AG09309 (cell line): ENCODE data around the gene TRIM32.

Source experiments
- DNase-seq: peaks from one replicate; pipeline ENCODE4 v3.0.0-alpha.2; 2010; ENCODE audit warnings: low read depth
- H3K4me3 ChIP-seq: 2 replicates; pipeline ENCODE4 v1.5.1; 2011; ENCODE audit warnings: mild to moderate bottlenecking, low read depth, low read length, moderate library complexity; ENCODE audit not compliant: control insufficient read depth
- CTCF ChIP-seq: IDR thresholded peaks from 2 replicates; pipeline ENCODE4 v1.5.1; 2011; ENCODE audit warnings: mild to moderate bottlenecking, low read depth, low read length, inconsistent platforms; ENCODE audit not compliant: insufficient read depth, control insufficient read depth; ENCODE audit errors: missing control alignments

TRIM32 gene

GRCh38 chr9:116703634-116704033 is 16.5 kb downstream of the TRIM32 start:
- DNase-seq: no peak
- no peak overlapping the region for H3K4me3 ChIP-seq
- TF ChIP-seq CTCF: no peak

DNA sequence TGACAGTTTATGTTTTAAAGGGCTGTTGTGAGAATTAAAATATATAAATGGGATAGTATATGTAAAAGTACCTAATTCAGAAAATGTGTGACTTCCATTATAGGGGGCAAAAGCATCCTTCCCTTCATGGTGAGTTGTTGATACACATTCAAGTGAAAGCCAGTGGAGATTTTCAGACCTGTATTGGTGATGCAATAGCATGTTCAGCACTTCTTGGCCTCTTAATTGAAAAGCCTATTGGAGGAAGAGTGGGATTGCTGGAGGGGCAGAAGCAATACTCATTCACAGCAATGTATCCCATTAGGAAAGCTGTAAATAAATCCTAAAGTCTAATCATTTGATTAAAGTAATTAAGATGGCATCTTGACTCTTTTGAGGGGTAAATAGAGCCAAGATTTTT is 17.4 kb downstream of the TRIM32 start:
- no peak for TF ChIP-seq CTCF
- no peak overlapping the region for H3K4me3 ChIP-seq
- DNase-seq: no peak

- no peak for DNase-seq
- H3K4me3 ChIP-seq: no peak overlapping the region
- no peak for TF ChIP-seq CTCF
These were observed 18.4 kb downstream of the TRIM32 start for GRCh38 chr9:116705531-116705930.

- H3K4me3 ChIP-seq: no peak overlapping the region
- no peak for TF ChIP-seq CTCF
- no peak for DNase-seq
These were observed 19.5 kb downstream of the TRIM32 start for GRCh38 chr9:116706310-116707290.

- DNase-seq: no peak
- no peak for TF ChIP-seq CTCF
- no peak overlapping the region for H3K4me3 ChIP-seq
These were observed 25.7 kb downstream of the TRIM32 start for GRCh38 chr9:116712781-116713180.

GRCh38 chr9:116713271-116713670 is 26.2 kb downstream of the TRIM32 start:
- DNase-seq: no peak

More at GRCh38 chr9:116713271-116713670, 26.2 kb downstream of the TRIM32 start:
- TF ChIP-seq CTCF: no peak
- no peak overlapping the region for H3K4me3 ChIP-seq
